RCC 7860 (cell line): ENCODE data around the gene PRUNE2.
A peak's percentile ranks its signal among the peaks of the same experiment; 100 is the strongest.
"Not testable (repeated sequence)": the region's sequence is repeated elsewhere in the genome, so short reads cannot be mapped to it uniquely, and the experiment has no call there.

Experiments used
- DNase-seq: peaks from one replicate; pipeline ENCODE4 v3.0.0-alpha.2; 2015; ENCODE audit warnings: low spot score
- FAIRE-seq: peaks from 2 replicates; lab custom pipeline; 2012; peaks lifted over from hg19 to GRCh38; lab: Jason Lieb, UNC

Gene PRUNE2

DNA sequence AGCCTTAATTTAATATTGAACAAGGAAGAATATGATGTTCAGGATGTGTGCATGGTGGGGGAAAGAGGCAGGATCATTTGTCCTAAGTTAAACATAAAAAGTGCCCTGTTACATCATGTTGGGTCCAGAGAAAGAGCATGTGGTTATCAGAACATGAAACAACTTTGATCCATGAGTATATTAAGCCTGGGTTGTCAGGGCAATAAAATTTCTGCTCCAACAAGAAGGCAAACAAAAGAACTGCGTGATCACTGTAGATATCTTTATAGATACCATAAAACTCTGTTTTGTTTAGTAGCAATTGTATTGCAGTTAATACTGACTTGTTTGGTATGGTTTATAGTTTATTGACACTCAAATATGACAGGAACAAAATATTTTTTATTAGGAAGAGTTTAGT is 106.4 kb downstream of the PRUNE2 start:
- FAIRE-seq, result no peak
- DNase-seq, result no peak

DNA sequence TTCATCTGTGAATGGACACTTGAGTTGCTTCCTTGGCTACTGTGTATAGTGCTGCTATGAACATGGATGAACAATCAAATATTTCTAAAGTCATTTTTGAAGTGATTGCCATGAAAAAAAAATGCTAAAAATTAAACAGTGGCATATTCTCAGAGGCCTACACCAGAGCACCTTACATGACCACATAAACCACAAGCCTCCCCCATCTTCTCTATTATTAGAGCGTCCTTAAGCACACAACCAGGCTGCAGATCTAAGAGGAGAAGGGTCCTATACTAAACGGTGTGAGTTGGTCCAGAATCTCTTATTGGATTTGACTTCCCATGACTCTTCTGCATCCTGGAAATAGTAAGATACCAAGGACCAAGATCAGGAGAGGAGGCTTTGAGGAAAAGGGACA is 107.4 kb downstream of the PRUNE2 start:
- DNase-seq, result no peak
- FAIRE-seq, result no peak

DNA sequence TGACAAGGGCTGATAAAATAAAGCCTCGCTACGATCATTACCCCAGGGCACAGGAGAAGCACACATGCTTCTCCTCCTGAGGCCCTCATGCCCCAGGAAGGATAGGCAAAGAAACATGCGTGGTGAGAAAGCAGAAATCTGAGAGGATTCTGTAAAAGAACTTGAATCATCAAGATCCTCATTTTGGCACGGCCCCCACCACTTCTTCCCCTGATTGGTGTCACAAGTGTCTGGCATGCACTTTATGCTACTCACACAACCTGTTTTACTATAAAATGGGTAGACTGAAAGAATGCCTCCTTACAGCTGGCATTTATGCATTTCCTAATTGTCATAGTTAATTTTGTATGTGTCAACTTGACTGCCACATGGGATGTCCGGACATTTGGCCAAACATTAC is 109.6 kb downstream of the PRUNE2 start:
- DNase-seq, result no peak

DNA sequence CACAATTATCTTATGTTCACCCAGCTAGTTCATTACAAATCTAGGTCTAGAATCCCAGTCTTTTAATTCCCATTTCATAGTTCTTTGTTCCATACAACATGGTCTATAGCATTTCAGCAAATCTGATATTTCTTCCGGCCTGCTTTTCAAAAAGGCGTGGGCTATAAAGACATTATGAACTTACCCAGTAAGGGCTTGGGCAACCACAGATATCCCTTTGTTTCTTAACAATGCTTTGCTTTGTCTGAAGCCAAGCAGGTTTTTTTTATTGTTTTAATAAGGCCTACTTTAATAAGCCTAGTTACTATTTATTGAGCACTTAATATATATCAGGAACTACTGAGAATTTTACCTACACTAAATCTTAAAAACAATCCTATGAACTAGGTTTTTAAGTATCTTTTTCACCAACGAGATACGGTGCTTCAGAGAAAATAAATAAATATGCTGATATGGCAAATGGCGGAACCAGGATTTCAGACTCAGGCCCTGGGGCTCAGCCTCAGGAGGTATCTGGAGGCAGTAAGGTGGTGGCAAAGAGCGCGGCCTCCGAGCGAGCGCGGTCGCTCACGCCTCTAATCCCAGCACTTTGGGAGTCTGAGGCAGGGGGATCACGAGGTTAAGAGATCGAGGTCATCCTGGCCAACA is 112.0 kb downstream of the PRUNE2 start:
- FAIRE-seq (no peak), DNase-seq (no peak)

More for the DNA sequence above, 109.6 kb downstream of the PRUNE2 start:
- FAIRE-seq, result no peak

DNA sequence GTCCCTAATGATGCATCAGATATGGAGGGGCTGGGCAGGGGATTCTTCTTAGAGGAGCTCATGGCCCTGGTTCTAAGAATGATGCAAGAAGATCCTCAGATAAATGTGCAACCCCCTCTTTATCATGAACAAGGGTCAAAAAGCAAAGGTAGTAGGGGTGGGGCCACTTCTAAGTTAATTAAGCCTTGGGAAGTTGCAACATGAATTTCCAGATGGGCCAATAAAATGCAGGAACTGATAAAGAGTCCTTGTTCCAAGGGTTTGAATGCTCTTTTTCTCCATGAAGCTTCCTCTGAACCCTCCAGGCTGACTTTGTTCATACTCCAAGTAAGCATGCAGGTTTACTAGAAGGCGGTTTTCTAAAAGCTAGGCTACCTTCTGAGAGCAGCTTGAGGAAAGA is 116.1 kb downstream of the PRUNE2 start:
- DNase-seq (no peak), FAIRE-seq (no peak)

DNA sequence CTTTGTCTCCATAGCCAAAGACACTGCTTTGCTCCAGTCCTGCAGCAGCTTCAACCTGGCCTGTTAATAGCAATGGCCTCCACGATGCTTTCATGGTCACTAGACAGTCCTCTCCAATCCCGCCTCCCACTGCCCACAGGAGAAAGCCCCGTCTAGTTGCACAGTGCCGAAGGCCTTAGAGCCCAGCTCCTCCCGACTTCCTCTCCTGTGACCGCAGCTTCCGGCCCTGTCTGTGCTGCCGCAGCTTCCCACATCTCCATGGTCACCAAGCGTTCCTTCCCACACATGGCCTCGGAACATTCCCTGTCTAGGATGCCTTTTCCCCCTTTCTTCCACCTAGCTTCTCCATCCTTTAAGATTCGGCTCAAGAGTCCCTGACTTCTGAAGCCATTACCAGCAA is 118.2 kb downstream of the PRUNE2 start:
- DNase-seq, result no peak
- no peak for FAIRE-seq

DNA sequence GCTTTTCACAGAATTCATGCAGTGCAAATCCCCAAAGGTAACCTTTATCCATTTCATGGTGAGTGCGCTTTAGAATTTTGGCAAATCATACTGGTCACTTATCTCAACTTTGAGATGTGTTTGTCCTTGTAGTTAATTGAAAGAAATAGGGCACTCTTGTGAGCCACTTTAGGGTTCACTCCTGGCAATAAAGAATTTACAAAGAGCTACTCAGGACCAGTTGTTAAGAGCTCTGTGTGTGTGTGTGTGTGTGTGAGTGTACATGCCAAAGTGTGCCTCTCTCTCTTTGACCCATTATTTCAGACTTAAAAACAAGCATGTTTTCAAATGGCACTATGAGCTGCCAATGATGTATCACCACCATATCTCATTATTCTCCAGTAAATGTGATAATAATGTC is 120.4 kb downstream of the PRUNE2 start:
- FAIRE-seq, result no peak
- DNase-seq, result no peak

DNA sequence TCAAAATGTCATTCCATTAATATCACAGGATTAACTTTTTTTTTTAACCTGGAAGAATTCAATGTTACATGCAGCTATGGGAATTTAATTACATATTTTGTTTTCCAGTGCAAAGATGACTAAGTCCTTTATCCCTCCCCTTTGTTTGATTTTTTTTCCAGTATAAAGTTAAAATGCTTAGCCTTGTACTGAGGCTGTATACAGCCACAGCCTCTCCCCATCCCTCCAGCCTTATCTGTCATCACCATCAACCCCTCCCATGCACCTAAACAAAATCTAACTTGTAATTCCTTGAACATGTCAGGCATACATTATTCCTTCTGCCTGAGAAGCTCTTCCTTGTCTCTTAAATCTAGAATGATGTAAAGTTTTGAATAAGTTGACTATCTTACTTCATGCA is 121.0 kb downstream of the PRUNE2 start:
- FAIRE-seq, result no peak

DNA sequence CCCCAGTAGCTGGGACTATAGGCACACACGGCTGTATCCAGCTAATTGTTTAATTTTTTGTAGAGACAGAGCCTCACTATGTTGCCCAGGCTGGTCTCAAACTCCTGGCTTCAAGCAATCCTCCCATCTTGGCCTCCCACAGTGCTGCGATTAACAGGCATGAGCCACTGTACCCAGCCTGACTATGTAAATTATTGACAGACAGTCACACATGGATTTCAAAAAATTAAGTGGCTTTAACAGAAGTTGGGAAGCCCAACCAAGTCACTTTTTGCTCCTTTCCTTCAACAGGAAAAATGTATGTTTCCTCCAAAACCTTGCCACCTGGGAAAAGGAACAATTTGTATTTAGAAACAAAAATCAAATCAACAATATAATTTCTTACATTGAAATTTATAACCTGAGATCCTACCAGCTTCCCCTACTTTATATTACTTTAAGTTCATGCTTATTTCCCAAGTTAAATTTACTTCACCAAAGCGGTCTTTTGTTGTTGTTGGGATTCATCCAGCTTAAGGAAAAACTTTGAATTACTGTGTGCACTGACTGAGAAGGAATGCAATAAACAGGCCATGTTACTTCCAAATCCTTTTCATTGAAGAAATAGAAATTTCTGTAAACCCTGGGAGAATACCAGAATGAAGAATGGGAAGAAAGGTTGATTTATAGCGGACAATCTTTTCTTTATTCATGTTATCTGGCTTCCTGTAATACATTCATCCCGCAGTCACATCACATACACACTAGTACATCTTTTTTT is 133.0 kb downstream of the PRUNE2 start:
- FAIRE-seq, result no peak
- no peak for DNase-seq

More for the DNA sequence above, 121.0 kb downstream of the PRUNE2 start:
- DNase-seq, result no peak

DNA sequence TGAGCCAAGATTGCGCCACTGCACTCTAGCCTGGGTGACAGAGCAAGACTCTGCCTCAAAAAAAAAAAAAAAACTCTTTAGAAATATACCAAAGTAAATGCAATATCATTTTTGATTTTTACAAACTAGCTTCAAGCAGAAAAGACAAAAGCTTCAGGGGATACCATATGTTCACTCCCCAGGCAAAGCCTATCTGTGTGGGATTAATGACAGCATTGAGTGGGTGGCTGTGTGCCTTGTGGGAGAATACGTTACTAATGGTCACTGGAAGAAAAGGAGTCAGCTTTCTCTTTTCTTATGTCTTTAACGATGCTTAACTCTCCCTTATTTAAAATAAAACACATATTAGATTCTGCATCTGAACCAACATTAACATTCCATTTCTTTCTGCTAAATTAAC is 139.8 kb downstream of the PRUNE2 start:
- FAIRE-seq, result no peak
- DNase-seq, result no peak

DNA sequence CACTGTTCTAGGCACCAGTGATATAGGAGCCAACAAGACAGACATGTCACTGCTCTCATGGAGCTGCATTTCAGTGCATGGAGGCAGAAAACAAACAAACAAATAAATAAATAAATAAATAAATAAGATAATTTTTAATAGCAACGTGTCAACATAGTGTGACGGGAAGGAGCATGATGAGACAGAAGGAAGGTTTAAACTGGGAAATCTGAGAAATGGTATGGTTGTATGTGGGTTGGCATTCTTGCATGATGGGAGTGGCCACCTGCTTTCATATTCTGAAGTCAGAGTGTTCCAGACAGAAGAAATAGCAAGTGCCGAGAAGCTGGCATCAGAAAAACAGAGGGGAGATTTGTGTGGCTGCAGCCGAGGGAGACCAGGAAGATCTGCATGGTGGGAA is 141.8 kb downstream of the PRUNE2 start, which contains the start of gene PCA3:
PCA3 (plus strand) TSS at position 301 of the 400 bp plus-strand sequence.
- no peak for FAIRE-seq
- DNase-seq, result no peak

DNA sequence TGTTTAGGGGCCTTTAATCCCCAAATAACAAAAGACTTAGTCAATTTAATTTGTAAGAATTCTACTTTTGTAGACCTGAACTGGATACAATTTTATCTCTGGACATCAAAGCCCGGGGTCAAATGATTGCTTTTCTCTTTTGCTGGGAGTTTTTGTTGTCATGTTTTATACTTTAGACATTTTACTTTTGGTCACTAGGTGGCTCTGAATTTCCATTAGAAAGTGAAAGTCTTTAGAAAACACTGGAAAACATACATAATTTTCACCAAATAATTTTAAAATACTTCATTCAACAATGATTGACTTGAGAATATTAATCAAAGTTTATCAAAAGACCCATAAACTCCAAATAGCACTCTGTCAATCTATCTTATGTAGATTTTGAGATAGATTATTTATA is 144.5 kb downstream of the PRUNE2 start:
- DNase-seq (no peak), FAIRE-seq (peak; percentile 72)

DNA sequence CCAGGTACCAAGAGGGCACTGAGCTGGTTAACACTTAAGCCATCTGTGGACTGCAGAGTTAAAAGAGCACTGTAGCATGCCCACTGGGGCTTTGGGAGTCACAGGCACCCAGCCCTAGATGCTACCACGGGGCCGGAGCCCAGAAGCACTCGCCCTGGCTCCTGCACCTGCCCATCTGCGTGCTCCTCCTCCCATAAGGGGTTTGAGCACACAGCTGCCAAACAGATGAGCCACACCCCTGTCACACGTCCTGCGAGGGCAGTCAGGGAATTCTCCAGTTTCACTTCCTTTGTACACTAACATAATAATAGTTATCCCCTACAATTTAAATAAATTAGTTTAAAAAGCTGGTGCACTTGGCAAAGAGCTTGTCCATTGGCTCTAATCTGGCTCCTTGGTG is 146.2 kb downstream of the PRUNE2 start:
- FAIRE-seq (no peak), DNase-seq (no peak)

DNA sequence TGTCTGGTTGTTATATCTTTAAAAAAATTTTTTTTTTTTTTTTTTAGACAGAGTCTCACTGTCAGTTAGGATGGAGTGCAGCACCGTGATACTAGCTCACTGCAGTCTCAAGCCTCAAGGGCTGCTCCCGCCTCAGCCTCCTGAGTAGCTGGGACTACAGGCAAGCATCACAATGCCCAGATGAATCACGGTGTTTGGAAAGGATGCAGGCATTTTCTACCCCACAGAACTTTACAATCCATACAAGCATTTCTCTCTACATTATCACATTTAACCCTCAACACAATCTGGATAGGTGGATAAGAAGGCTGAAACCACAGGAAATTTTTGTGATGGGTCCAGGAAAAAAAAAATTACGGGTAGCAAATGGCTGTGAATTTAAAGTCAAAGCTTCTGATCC is 147.4 kb downstream of the PRUNE2 start:
- DNase-seq (no peak), FAIRE-seq (no peak)

DNA sequence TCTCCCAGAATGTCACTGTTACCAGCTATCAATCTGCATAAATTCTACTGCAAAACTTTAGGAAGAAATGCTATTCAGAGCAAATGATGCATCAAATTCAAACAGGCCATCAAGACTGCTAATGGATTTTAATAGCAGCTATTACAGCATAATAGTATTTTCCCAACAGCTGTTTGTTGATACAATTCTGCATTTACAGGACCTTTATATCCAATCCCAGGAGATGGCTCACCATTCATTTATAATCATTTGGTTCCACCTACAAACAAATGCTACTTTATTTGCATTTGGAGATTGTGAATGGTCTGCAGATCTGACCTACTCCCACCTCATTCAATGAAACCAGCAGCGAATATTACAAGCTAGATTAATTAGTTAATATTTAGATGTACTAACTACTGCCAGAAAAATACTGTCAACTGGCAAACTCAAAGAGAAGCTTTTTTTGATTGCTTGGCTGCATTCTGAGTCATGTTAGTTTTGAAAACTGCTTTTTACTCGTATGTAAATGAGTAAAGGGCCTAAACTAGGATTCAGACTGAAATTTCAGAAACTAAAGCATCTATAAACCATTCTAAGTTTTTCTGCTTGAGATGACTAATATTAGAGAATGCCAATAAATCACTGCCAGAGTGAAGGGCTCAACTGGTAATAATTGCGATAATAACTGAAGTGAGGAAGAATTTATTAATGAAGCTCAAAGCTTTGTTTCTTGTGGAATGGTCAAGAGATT is 148.8 kb downstream of the PRUNE2 start:
- FAIRE-seq, result no peak
- no peak for DNase-seq

DNA sequence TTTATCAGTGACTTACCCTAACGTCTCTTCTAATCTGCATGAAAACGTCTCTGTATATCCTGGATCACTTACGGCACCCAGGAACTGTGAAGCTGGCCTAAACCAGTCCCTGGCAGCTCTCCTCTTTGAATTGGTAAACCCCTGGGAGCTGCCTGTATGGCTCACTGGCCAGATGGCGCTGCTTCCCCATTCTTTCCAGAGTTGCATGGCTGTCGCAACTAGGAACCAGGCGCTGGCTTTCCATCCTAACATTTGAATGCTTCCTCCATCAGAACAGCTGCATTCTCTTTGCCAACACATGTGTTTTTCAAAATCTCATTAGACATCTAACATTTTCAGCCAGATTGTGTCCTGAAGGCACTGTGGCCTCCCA is 149.7 kb downstream of the PRUNE2 start:
- FAIRE-seq, result no peak
- DNase-seq, result no peak

DNA sequence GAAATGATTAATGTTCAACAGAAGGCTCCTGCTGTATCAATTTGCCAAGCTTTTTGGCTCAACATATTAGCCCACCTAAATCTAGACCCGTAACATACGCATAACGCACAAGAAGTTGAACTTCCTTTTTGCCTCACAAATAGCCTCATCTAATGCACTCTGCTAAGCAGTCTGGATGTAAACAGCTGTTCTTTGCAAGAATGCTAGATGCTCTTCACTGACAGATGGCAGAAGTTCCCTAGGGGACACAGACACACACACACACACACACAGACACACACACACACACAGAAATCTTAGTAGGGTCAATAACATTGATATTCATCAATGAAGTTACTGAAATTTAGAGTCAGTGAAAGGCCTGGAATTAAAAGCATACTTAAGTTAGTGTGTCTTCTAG is 154.9 kb downstream of the PRUNE2 start:
- FAIRE-seq, result no peak

DNA sequence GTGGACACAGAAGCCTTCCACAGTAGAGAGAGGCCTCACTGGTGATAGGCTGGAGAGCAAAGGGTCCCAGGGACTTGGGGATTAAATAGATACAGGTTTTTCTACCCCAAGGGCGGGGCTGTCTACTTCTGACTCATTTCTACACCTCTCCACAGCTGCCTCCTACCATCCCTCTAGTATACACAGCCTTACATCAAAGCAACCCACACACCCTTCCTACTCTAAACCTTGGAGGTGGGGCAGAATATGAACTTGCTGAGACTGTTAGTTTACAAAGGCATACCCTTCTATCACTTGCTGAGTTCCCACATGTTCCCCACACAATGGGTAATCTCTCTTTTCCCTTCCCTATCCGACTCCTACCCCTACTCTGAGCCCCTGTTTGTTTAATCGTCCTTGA is 161.6 kb downstream of the PRUNE2 start:
- DNase-seq (no peak), FAIRE-seq (no peak)

More for the DNA sequence above, 154.9 kb downstream of the PRUNE2 start:
- DNase-seq, result no peak

DNA sequence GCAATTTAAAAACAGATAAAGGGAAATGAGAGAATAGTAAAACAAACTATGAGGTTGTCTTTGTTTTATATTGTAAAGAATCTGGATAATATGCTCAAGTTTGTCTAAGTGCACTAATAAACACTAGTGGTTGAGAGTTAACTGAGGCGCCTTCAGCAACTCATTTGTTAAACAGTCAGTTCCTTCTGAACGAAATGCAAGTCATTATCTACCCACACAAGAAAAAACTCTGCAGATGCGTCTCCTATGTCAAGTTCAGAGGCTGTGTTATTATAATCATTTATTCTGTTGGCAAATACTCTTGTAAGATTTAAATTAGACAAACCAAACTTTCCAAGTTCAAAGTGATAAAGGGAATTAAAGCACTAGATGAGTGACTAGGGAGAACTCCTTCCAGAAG is 162.0 kb downstream of the PRUNE2 start:
- no peak for FAIRE-seq

DNA sequence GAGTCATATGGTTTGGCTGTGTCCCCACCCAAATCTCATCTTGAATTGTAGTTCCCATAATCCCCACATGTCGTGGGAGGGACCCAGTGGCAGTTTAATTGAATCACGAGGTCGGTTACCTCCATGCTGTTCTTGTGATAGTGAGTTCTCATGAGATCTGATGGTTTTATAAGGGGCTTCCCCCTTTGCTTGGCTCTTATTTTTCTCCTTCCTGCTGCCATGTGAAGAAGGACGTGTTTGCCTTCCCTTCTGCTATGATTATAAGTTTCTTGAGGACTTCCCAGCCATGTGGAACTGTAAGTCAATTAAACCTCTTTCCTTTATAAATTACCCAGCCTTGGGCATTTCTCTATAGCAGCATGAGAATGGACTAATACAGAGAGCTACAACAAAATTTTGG is 163.0 kb downstream of the PRUNE2 start:
- FAIRE-seq, DNase-seq: not testable (repeated sequence)

More for the DNA sequence above, 162.0 kb downstream of the PRUNE2 start:
- no peak for DNase-seq

DNA sequence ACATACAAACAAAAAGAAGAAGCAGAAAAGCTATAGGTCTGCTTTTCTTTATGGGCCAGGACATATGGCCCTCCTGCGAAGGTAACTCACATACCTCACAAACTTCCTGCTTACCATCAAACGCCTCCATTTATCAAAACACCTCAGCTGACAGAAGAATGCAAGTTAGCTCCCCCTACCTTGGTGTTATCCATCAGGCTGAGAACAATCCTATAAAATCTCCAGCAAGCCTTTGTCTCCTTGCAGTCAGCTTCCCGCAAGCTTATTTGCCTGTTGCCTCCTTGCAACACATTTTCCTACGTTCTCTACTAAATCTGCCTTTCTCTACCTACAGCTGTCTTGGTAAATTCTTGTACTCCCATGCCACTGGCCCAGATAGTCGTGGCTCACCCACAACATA is 164.4 kb downstream of the PRUNE2 start:
- FAIRE-seq (no peak), DNase-seq (no peak)

DNA sequence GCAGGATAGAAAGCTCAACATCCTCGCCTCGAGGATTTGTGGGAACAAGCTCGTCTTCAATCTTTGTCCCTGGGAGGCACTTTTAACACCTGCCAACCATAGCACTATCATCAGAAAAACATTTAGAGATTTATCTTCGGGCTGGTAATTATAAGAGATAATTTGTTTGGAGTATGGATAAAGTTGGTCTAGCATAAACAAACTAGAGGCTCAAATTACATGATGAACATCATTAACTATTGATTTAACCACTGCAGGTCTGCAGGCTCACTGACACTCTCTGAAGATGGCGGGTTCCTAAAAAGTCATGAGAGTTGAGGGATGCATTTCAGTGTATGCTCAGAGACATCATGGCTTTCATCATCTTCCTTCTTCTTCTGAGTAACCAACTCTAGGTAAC is 167.5 kb downstream of the PRUNE2 start:
- FAIRE-seq (no peak), DNase-seq (no peak)
